Esophagus squamous epithelium (tissue), 5 donors: Measurements from ENCODE around the gene ADAMTS13. TPM values are rescaled to one million over a fixed set of nuclear protein-coding genes. Genes with fewer than 3 reads are reported as not detected.

Experiments
- DNase-seq: peaks from one replicate; lab custom pipeline; 2025; lab: John Stamatoyannopoulos, UW
- H3K27ac ChIP-seq, 4 donors: fragments of 200-600 bp; sonication (generic); one replicate each; pipeline ENCODE4 v1.5.1; 2016 to 2019; ENCODE audit warnings: mild to moderate bottlenecking in 1 of 4
- H3K27me3 ChIP-seq, 4 donors: fragments of 200-600 bp; sonication (generic); 1 replicate in 3 of 4; 2 replicates in 1 of 4; pipeline versions ENCODE4 v1.5.1 to v1.6.0; 2017 to 2021; ENCODE audit warnings: antibody characterized with exemption in 1 of 4
- H3K36me3 ChIP-seq, 3 donors: fragments of 200-600 bp; sonication (generic); one replicate each; pipeline ENCODE4 v1.5.1; 2016 to 2019
- H3K4me1 ChIP-seq, 3 donors: fragments of 200-600 bp; sonication (generic); one replicate each; pipeline ENCODE4 v1.5.1; 2017 to 2019
- H3K4me3 ChIP-seq, 4 donors: fragments of 200-600 bp; sonication (generic); 1 replicate in 3 of 4; 2 replicates in 1 of 4; pipeline ENCODE4 v1.5.1; 2016 to 2019; ENCODE audit warnings: mild to moderate bottlenecking in 2 of 4, moderate library complexity in 1 of 4
- H3K9me3 ChIP-seq, 3 donors: fragments of 200-600 bp; sonication (generic); one replicate each; pipeline ENCODE4 v1.5.1; 2016 to 2019
- CTCF ChIP-seq, 6 experiments: fragments of 450-650 bp in 4 of 6; fragments of 200-600 bp in 2 of 6; sonication (generic) in 2 of 6; IDR thresholded peaks; one replicate each; pipeline ENCODE4 v1.5.1; 2016 to 2019; ENCODE audit warnings: antibody characterized with exemption in 6 of 6, mild to moderate bottlenecking in 4 of 6, moderate library complexity in 4 of 6
- POLR2A ChIP-seq, 4 donors: fragments of 450-650 bp; IDR thresholded peaks; one replicate each; pipeline ENCODE4 v1.6.1; 2017; ENCODE audit warnings: antibody characterized with exemption in 4 of 4, mild to moderate bottlenecking in 4 of 4, moderate library complexity in 3 of 4
- WGBS, 2 donors: methylation state at CpG; one replicate each; pipeline ENCODE4 v1.1.5; 2018; 5-methylcytosine and 5-hydroxymethylcytosine counted together
- intact Hi-C: fragments of 100-400 bp; cut with DNase I; formaldehyde crosslinking; loops from one replicate; pipeline ENCODE4 v1.15.0; 2022
- total RNA-seq, 4 donors: library from RNA; depleted of rRNA; stranded (reverse); fragments of >200 nt; gene quantifications; one replicate each; pipeline ENCODE4 v1.1.0, GENCODE V29; 2016
- donor health status: DM: yes; HTN: yes; CAD: no.

ADAMTS13 gene
- total RNA-seq, 4 donors from 2014 or later: 0.21 to 2.5 (median 0.33) TPM

DNA sequence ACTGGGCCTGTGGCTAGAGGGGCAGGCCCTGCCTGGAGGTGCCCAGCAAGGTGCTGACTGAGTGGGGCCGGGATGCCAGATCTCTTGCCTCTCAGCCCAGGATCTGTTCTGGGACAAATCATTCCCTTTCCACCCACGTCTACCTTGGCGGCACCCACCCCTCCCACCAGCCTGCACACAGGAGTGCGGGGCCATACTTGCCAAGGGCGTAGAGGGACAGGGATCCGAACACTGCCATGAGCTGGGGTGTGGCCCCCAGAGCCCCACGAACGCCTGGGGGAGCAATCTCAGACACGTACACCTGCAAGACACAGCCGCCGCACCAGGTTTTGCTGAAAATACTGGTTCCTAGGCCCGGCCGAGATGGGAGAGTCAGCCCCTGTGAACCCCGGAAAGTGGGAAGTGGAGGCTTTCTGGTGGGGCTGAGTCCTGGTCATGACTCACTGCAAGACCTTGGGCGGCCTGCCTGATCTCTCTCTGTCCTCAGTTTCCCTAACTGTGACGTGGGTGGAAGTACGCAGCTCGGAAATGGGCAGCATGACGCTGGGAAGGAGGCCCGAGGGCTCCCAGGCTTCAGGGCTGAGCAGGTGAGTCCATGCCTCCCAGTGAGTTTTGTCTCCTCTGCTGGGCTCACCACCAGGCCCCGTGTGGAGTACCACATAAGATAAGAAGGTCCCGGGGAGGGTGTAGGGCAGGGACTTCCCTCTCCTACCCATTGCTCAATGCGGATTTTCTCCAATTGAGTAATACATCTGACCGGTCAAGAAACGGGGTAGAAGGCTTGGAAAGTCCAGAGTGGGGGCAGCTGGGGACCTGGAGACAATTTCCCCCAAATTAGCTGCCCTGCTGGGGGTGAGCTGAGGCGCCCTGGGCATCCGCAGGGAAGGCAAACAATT is 54.1 kb downstream of the ADAMTS13 start:
- DNase-seq: no peak
- no peak overlapping the region for H3K4me3 ChIP-seq
- H3K4me1 ChIP-seq: peaks cover 12 to 25% (median 16%) of the 10 kb centered on the region in 3 donors
- TF ChIP-seq CTCF (IDR thresholded peaks at IDR 0.05) (no peak), POLR2A (IDR thresholded peaks at IDR 0.05) (no peak)
- 73 to 74% methylated on average over 10 to 21 of the region's 27 CpGs for WGBS, 2 donors
- intact Hi-C loops: no loop called here
- no peaks in the 10 kb centered on the region for H3K9me3 ChIP-seq
- no peak overlapping the region for H3K27ac ChIP-seq
- no peaks in the 10 kb centered on the region for H3K36me3 ChIP-seq
- H3K27me3 ChIP-seq: peaks cover 0 to 29% (median 0%) of the 10 kb centered on the region in 4 donors

DNA sequence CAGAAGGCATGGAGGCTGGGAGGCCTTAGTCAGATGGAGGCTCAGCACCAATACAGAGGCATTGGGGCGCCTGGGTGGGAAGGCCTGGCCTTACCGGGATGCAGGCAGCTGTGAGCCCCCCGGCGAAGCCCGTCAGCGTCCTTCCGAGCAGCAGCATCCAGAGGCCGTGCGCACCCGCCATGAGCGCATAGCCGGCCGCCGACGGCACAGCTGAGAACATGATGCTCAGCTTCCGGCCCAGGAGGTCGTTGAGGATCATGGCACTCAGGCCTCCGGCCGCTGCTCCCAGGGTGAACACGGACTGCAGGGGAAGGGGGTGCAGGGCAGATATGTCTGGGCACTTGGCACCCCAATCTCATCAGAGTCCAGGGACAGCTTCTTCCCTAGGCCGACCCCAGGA is 54.8 kb downstream of the ADAMTS13 start:
- H3K4me1 ChIP-seq: peaks cover 12 to 25% (median 16%) of the 10 kb centered on the region in 3 donors
- no peaks in the 10 kb centered on the region for H3K9me3 ChIP-seq
- no peak for TF ChIP-seq CTCF (IDR thresholded peaks at IDR 0.05)
- TF ChIP-seq POLR2A (IDR thresholded peaks at IDR 0.05): no peak
- intact Hi-C loops: no loop called here
- DNase-seq: no peak
- H3K27me3 ChIP-seq: peaks cover 0 to 29% (median 0%) of the 10 kb centered on the region in 4 donors
- no peak overlapping the region for H3K4me3 ChIP-seq
- H3K27ac ChIP-seq: no peak overlapping the region
- H3K36me3 ChIP-seq: no peaks in the 10 kb centered on the region
- 78 to 100% methylated on average over 2 to 4 of the region's 21 CpGs for WGBS, 2 donors

GRCh38 chr9:133477461-133477860 is 55.3 kb downstream of the ADAMTS13 start:
- H3K4me3 ChIP-seq: no peak overlapping the region
- H3K4me1 ChIP-seq: peaks cover 12 to 25% (median 16%) of the 10 kb centered on the region in 3 donors
- no peak for DNase-seq
- H3K9me3 ChIP-seq: no peaks in the 10 kb centered on the region
- TF ChIP-seq CTCF (IDR thresholded peaks at IDR 0.05): no peak
- no peak for TF ChIP-seq POLR2A (IDR thresholded peaks at IDR 0.05)
- WGBS, 2 donors: 80 to 95% methylated on average over 4 of the region's 4 CpGs
- no peaks in the 10 kb centered on the region for H3K36me3 ChIP-seq
- H3K27me3 ChIP-seq: peaks cover 0 to 29% (median 0%) of the 10 kb centered on the region in 4 donors
- H3K27ac ChIP-seq: no peak overlapping the region
- intact Hi-C loops: no loop called here

DNA sequence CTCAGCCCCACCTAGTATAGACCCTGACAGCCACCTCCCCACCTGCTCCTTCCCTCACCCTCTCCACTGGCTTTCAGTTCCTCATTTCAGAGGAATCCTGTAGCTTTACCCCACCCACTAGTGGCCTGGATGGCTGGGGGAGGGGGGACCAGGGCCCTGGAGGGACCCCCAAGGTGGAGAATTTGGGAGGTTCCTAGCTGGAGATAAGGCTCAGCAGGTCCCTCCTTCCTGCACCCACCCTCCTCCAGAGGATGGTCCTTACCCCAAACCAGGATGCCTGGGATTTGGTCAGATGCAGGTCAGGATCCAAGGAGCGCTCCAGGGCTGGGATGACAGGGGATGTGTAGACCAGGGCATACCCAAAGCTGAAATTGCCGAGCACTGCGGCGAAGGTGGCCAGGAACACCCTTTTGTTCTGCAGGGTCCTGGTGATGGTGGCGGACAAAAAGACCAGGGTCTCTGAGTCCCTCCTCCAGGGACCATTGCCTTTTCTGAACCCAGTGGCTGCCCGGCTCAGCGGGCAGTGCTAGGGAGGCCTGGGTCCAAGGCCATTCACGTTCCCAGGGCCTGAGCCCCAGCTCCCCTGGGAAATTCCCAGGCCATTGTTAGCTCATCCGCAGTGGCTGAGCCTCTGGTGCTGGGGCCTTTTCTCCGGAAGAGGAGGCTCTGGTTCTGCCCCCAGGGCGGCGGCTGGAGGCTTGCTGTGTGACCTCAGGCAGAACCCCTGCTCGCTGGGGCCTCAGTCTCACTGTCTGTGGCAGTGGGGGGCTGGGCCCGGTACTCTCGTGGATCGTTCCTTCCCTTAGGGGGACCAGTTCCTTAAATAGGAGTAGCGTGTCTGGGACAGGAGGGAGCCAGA is 56.1 kb downstream of the ADAMTS13 start:
- WGBS, 2 donors: 42 to 100% methylated on average over 2 to 4 of the region's 17 CpGs
- no peak for TF ChIP-seq POLR2A (IDR thresholded peaks at IDR 0.05)
- no peak for TF ChIP-seq CTCF (IDR thresholded peaks at IDR 0.05)
- no peak for DNase-seq
- Histone ChIP-seq H3K9me3 (no peaks in the 10 kb centered on the region), H3K27me3 (peaks cover 0 to 29% (median 0%) of the 10 kb centered on the region in 4 donors), H3K4me1 (peaks cover 12 to 25% (median 16%) of the 10 kb centered on the region in 3 donors), H3K27ac (peak overlapping the region; percentile 44 to 72 (median 57)), H3K36me3 (no peaks in the 10 kb centered on the region), H3K4me3 (peak overlapping the region; percentile 35 to 71 (median 48))
- intact Hi-C loops: no loop called here
